ENCODE results near the gene ELMO2.

- TF ChIP-seq EZH2 (IDR thresholded peaks at IDR 0.05; ENCODE audit: borderline replicate concordance, low read length) (no peak), CTCF (conservative IDR thresholded peaks at IDR 0.05 in 1 of 2, IDR thresholded peaks at IDR 0.05 in 1 of 2; ENCODE audit: extremely low read depth in 1 of 2, insufficient read depth in 1 of 2, low read depth in 1 of 2, low read length in 2 of 2) (peak; percentile 38 to 44)
Measured at GRCh38 chr20:46324960-46325703, 81.3 kb downstream of the ELMO2 start.
